Measurements from ENCODE around the gene SARDH. TPM values are rescaled to one million over a fixed set of nuclear protein-coding genes. Genes with fewer than 3 reads are reported as not detected.

The SARDH gene
- total and polyA plus RNA-seq, 7 donors, result 0.49 to 3.0 (median 1.9) TPM; not detected in 1

DNA sequence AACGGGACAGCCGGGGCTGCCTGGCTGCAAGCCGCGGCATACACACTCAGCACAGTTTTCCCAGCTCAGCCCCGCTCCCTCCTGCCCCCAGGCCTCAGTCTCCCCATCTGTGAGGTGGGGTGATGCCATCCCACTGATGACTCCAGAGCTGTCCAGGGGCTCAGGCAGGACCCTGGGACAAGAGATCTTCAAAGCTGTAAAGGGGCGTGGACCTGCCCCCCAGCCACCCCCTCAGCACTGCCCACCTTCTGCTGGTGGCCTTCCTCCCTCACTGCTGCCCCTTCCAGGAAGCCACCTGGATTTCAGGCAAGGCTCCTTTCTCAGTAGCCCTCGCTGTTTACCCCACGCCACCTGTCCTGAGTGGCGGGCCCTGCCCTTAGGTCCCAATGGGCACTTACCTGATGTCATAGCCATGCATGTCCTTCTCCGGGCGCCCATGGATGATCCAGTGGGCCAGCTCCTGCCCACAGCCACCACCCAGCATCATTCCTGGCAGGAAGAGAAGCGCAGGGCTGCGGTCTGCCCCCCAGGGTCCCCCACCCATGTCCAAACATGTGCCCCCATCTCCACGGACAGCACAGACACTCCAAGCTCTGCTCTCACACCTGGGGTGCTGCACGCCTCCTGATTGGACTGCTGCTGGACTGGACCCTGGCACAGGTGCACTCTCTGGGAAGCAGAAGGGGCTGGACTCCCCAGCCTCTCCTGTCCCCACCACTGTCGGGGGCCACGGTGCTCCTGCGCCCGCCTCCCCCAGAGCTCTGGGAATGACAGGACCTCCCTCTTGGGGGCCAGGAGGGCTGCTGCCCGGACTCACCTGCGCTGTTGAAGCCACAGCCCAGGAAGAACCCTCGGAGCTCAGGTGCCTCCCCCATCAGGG is 25.7 kb downstream of the SARDH start:
- DNase-seq, result peak; percentile 57
- no peak overlapping the region for H3K4me3 ChIP-seq
- peaks cover 0 to 4% (median 0%) of the 10 kb centered on the region in 4 donors for H3K4me1 ChIP-seq
- no peaks in the 10 kb centered on the region for H3K27me3 ChIP-seq
- 84 to 86% methylated on average over 22 of the region's 22 CpGs for WGBS, 2 donors
- TF ChIP-seq POLR2A (IDR thresholded peaks at IDR 0.05) (no peak), POLR2AphosphoS5 (IDR thresholded peaks at IDR 0.05) (no peak), CTCF (IDR thresholded peaks at IDR 0.05) (no peak), EP300 (IDR thresholded peaks at IDR 0.05) (no peak)
- H3K27ac ChIP-seq, result no peak overlapping the region
- intact Hi-C loops (cut with DNase I), result no loop called here
- no peaks in the 10 kb centered on the region for H3K36me3 ChIP-seq
- H3K9me3 ChIP-seq, result no peaks in the 10 kb centered on the region

GRCh38 chr9:133711428-133712220 is 26.5 kb downstream of the SARDH start:
- Histone ChIP-seq H3K9me3 (no peaks in the 10 kb centered on the region), H3K4me3 (no peak overlapping the region), H3K27me3 (no peaks in the 10 kb centered on the region), H3K4me1 (peaks cover 0 to 4% (median 0%) of the 10 kb centered on the region in 4 donors), H3K27ac (no peak overlapping the region), H3K36me3 (no peaks in the 10 kb centered on the region)
- intact Hi-C loops (cut with DNase I), result no loop called here
- TF ChIP-seq POLR2A (IDR thresholded peaks at IDR 0.05) (no peak), EP300 (IDR thresholded peaks at IDR 0.05) (no peak), CTCF (IDR thresholded peaks at IDR 0.05) (no peak), POLR2AphosphoS5 (IDR thresholded peaks at IDR 0.05) (no peak)
- WGBS, 2 donors, result 76 to 88% methylated on average over 32 of the region's 32 CpGs
- DNase-seq, result peak; percentile 54

- DNase-seq, result peak; percentile 63
- no peaks in the 10 kb centered on the region for H3K4me1 ChIP-seq
- intact Hi-C loops (cut with DNase I), result no loop called here
- H3K27me3 ChIP-seq, result no peaks in the 10 kb centered on the region
- H3K9me3 ChIP-seq, result no peaks in the 10 kb centered on the region
- TF ChIP-seq POLR2AphosphoS5 (IDR thresholded peaks at IDR 0.05) (no peak), EP300 (IDR thresholded peaks at IDR 0.05) (no peak), POLR2A (IDR thresholded peaks at IDR 0.05) (no peak), CTCF (IDR thresholded peaks at IDR 0.05) (no peak)
- WGBS, 2 donors, result 76 to 87% methylated on average over 16 of the region's 16 CpGs
- H3K27ac ChIP-seq, result no peak overlapping the region
- H3K4me3 ChIP-seq, result no peak overlapping the region
- no peaks in the 10 kb centered on the region for H3K36me3 ChIP-seq
These were observed 27.3 kb downstream of the SARDH start for GRCh38 chr9:133710661-133711427.

- H3K4me3 ChIP-seq, result no peak overlapping the region
- no peaks in the 10 kb centered on the region for H3K4me1 ChIP-seq
- 91 to 92% methylated on average over 32 of the region's 32 CpGs for WGBS, 2 donors
- TF ChIP-seq POLR2A (IDR thresholded peaks at IDR 0.05) (no peak), CTCF (IDR thresholded peaks at IDR 0.05) (no peak), POLR2AphosphoS5 (IDR thresholded peaks at IDR 0.05) (no peak), EP300 (IDR thresholded peaks at IDR 0.05) (no peak)
- no peaks in the 10 kb centered on the region for H3K27me3 ChIP-seq
- no peaks in the 10 kb centered on the region for H3K36me3 ChIP-seq
- peak; percentile 58 for DNase-seq
- H3K27ac ChIP-seq, result no peak overlapping the region
- intact Hi-C loops (cut with DNase I), result no loop called here
- no peaks in the 10 kb centered on the region for H3K9me3 ChIP-seq
These were observed 28.2 kb downstream of the SARDH start for GRCh38 chr9:133709691-133710571.
